SJCRH30 (cell line): ENCODE data around the gene SAMD9. TPM values are rescaled to one million over a fixed set of nuclear protein-coding genes. Genes with fewer than 3 reads are reported as not detected.
A peak's percentile ranks its signal among the peaks of the same experiment; 100 is the strongest.
"Not testable (repeated sequence)": the region's sequence is repeated elsewhere in the genome, so short reads cannot be mapped to it uniquely, and the experiment has no call there.

Source experiments
- DNase-seq, 2 experiments: peaks; one replicate each; pipeline ENCODE4 v3.0.0-alpha.2; 2015 to 2020
- H3K27ac ChIP-seq: fragments of 250-450 bp; sonication (Bioruptor Pico); 2 replicates; pipeline ENCODE4 v1.5.1; 2020; ENCODE audit warnings: mild to moderate bottlenecking, moderate library complexity
- H3K27me3 ChIP-seq: fragments of 250-450 bp; sonication (Bioruptor Pico); 2 replicates; pipeline ENCODE4 v1.5.1; 2020; ENCODE audit warnings: mild to moderate bottlenecking, moderate library complexity
- H3K36me3 ChIP-seq: fragments of 250-450 bp; sonication (Bioruptor Pico); 2 replicates; pipeline ENCODE4 v1.5.1; 2020; ENCODE audit warnings: mild to moderate bottlenecking, moderate library complexity
- H3K4me1 ChIP-seq: fragments of 250-450 bp; sonication (Bioruptor Pico); 2 replicates; pipeline ENCODE4 v1.5.1; 2020; ENCODE audit warnings: mild to moderate bottlenecking, moderate library complexity
- H3K4me3 ChIP-seq: fragments of 250-450 bp; sonication (Bioruptor Pico); 2 replicates; pipeline ENCODE4 v1.5.1; 2020; ENCODE audit warnings: mild to moderate bottlenecking, moderate library complexity
- H3K9me3 ChIP-seq: fragments of 250-450 bp; sonication (Bioruptor Pico); replicated peaks from 2 replicates; pipeline ENCODE4 v1.5.1; 2020; ENCODE audit warnings: mild to moderate bottlenecking, moderate library complexity
- total RNA-seq: library from RNA; depleted of rRNA; stranded (reverse); fragments of >200 nt; shearing (Covaris generic); gene quantifications from 2 replicates; pipeline ENCODE4 v1.2.3, GENCODE V29; 2014

Gene SAMD9
- total RNA-seq, 1 experiment from 2014 or later = 6.0 TPM

DNA sequence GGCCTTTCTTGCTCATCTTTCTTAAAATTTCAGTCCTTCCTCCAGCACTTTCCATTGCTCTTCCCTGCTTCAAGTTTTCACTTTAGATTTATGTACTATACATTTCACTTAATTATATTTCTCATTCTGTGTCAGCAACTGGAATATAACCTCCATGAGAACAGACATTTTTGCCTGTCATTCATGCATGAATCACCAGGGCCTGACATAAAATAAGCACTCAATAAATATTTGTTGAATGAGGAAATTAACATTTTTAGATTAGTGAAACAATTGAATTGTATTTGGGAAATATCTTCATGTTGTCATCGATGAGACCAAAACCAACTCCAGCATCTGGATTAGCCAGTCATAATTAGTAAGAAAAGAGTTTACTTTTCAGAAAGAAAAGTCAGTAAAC, 24.3 kb upstream of the SAMD9 start:
- DNase-seq = no peak
- Histone ChIP-seq H3K27me3 (no peaks in the 10 kb centered on the region), H3K4me1 (no peaks in the 10 kb centered on the region), H3K9me3 (no peaks in the 10 kb centered on the region), H3K36me3 (no peaks in the 10 kb centered on the region), H3K4me3 (no peak overlapping the region), H3K27ac (no peak overlapping the region)

DNA sequence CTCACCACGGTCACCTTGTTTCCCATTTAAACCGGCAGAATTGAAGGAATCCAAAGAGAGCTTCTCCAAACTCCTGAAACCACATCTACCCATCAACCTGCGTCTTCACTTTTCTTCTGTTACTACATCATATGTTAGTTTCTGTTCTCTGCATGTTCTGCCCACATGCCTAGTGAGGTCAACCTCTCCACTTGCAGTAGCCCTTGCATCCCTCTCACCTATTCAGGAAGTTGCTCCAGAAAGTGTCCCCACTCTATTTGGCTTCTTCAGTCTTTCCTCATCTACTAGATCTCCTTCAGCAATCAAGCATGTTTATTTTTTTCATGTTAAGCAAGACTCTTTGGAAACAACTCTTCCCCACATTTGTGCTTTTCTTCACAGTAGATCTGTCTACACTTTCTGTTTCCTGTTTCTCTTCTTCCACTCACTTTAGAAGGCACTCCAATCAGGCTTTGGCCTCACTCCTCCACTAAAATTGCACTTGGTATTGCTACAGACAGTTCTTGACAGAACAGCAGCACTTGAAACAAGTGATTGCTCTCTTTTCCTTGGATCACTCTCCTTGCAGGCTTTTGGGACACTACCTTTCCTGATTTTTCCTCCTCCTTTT, 22.9 kb upstream of the SAMD9 start:
- Histone ChIP-seq H3K36me3 (no peaks in the 10 kb centered on the region), H3K9me3 (no peaks in the 10 kb centered on the region), H3K27ac (no peak overlapping the region), H3K4me1 (no peaks in the 10 kb centered on the region), H3K27me3 (no peaks in the 10 kb centered on the region), H3K4me3 (no peak overlapping the region)
- DNase-seq = no peak

DNA sequence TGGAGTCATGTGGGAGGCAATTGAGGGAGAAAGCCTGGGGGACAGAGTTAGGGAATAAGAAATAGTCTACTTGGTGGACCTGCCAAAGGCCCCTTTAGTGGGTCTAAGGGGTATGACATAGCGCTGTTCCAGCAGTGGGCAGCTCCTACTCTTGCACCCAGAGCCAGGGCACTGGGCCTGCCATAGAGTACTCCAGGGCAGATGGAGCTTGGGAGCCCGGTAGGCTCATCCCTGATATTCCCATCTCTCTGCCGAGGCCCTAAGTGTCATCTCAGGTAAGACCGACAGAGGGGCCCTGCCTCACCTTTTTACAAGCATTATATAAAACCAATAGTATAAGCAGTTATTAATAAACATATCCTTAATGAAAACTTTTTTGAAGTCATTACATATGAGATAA, 20.8 kb upstream of the SAMD9 start:
- H3K27me3 ChIP-seq = no peaks in the 10 kb centered on the region
- H3K4me1 ChIP-seq = no peaks in the 10 kb centered on the region
- H3K27ac ChIP-seq = no peak overlapping the region
- DNase-seq = no peak
- H3K4me3 ChIP-seq = no peak overlapping the region
- H3K36me3 ChIP-seq = no peaks in the 10 kb centered on the region
- H3K9me3 ChIP-seq = no peaks in the 10 kb centered on the region

DNA sequence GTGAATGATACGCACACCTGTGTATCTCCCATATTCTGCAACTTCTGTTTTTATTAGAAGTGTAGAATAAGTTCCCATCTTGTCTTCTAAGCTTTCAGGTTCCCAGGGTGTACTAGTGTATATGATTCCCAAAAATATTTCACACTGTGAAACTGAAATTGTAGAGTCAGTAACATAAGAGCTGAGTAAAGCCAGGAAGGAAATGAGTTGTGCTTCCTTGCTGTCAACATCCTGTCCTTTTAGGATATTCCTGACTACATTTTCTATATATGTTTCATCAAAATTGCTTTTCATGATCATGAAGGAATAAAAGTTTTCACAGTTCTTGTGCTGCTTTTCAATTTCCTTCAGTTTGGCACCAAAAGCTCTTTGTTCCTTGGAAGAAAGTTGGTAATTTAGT, 15.2 kb upstream of the SAMD9 start:
- Histone ChIP-seq H3K27me3 (no peaks in the 10 kb centered on the region), H3K4me1 (no peaks in the 10 kb centered on the region), H3K4me3 (no peak overlapping the region), H3K36me3 (no peaks in the 10 kb centered on the region), H3K9me3 (no peaks in the 10 kb centered on the region), H3K27ac (no peak overlapping the region)
- DNase-seq = no peak

DNA sequence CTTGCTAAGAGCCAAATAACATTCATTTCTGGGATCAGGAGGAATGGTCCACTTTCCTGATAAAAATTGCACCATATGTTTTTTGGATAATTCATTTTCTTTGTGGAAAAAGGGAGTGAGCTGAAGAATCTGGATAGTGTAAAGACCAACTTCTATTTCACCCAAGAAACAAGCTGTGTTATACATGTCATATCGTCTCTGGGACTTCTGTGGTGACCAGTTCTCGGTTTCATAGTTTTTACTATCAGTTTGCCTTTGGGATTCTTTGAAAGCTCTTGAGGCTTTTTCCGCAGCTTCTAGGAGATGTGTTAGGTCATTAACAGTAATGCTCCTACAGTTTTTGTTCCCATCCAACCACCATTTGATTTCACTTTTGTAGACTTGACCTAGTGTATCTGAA, 14.4 kb upstream of the SAMD9 start:
- H3K9me3 ChIP-seq = peaks cover 5% of the 10 kb centered on the region
- H3K4me3 ChIP-seq = no peak overlapping the region
- no peaks in the 10 kb centered on the region for H3K36me3 ChIP-seq

DNA sequence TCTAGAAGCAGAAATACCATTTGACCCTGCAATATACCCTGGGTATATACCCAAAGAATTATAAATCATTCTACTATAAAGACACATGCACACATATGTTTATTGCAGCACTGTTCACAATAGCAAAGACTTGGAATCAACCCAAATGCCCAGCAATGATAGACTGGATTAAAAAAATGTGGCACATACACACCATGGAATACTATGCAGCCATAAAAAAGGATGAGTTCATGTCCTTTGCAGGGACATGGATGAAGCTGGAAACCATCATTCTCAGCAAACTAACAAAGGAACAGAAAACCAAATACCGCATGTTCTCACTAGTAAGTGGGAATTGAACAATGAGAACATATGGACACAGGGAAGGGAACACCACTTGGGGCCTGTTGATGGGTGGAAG, 9.2 kb upstream of the SAMD9 start:
- peaks cover 15% of the 10 kb centered on the region for H3K9me3 ChIP-seq
- not testable (repeated sequence) for H3K4me1 ChIP-seq, DNase-seq, H3K27ac ChIP-seq, H3K36me3 ChIP-seq, H3K4me3 ChIP-seq, H3K27me3 ChIP-seq

More for the DNA sequence above, 14.4 kb upstream of the SAMD9 start:
- Histone ChIP-seq H3K27ac (no peak overlapping the region), H3K27me3 (no peaks in the 10 kb centered on the region), H3K4me1 (no peaks in the 10 kb centered on the region)
- no peak for DNase-seq

DNA sequence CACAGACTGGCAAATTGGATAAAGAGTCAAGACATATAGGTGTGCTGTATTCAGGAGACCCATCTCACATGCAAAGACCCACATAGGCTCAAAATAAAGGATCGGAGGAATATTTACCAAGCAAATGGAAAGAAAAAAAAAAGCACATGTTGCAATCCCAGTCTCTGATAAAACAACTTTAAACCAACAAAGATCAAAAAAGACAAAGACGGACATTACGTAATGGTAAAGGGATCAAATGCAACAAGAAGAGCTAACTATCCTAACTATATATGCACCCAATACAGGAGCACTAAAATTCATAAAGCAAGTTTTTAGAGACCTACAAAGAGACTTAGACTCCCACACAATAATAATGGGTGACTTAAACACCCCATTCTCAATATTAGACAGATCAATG, 5.8 kb upstream of the SAMD9 start:
- H3K4me1 ChIP-seq, H3K36me3 ChIP-seq, H3K27me3 ChIP-seq, DNase-seq, H3K27ac ChIP-seq, H3K4me3 ChIP-seq: not testable (repeated sequence)
- H3K9me3 ChIP-seq = peaks cover 15% of the 10 kb centered on the region

DNA sequence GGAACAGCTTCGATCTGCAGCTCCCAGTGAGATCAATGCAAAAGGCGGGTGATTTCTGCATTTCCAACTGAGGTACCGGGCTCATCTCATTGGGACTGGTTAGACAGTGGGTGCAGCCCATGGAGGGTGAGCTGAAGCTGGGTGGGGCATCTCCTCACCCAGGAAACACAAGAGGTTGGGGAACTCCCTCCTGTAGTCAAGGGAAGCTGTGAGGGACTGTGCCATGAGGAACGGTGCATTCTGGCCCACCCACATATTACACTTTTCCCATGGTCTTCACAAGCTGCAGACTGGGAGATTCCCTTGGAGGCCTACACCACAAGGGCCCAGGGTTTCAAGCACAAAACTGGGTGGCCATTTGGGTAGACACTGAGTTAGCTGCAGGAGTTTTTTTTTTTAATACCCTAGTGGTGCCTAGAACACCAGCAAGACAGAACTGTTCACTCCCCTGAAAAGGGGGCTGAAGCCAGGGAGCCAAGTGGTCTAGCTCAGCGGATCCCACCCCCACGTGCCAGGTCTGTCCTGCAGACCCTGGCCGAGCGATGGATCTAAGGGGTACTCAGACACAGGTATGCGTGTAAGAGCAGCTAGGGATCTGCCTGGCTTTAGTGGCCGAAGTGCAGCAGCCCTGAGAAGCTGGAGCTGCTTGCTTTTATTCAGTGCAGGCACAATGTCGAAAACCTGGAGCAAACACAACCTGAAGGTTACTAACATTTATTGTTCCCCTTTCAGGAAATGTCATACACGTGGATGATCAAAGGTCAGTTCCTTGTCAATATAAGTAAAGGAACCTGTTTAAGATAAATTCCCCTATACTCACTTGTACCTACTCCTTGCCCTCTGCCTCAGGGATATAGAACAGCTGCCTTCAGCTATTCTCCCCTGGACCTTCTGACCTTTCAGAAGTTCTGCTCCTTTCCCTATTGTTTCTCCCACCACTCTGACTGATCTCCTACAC, 3.1 kb upstream of the SAMD9 start:
- no peaks in the 10 kb centered on the region for H3K36me3 ChIP-seq
- DNase-seq = no peak
- no peaks in the 10 kb centered on the region for H3K9me3 ChIP-seq
- H3K27ac ChIP-seq = no peak overlapping the region
- peaks cover 3% of the 10 kb centered on the region; the same call in 1 of the 2 replicates for H3K4me1 ChIP-seq
- H3K27me3 ChIP-seq = no peaks in the 10 kb centered on the region
- H3K4me3 ChIP-seq = no peak overlapping the region

DNA sequence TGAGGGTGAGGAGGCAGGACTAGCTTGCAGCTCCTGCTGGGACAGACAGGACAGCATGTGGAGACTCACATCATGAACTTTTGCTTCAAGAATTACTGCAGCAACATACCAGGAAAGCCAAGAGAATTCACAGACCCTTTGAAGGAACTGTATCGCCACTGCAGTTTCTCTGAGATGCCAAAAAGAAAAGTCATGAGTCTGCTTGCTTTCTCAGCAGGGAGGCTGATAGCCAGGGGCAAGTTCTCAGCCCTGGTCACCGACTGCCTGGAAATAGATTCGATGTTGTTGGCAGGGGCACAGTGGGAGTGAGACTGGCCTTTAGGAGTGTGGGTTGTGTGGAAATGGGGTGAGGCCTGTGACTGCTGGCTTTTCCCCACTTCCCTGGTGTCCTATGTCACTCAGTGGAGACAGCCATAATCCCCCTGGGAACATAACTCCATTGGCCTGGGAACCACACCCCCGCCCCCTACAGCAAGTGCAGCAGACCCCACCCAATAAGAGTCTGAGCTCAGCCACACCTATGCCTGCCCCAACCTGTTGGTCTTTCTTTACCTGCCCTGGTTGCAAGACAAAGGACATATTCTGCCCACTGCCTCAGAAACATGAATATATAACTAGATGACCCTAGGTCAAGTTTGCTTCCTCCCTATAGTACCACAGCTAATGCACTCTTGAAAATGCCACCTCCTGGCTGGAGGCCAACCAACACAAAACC, 1.6 kb upstream of the SAMD9 start:
- Histone ChIP-seq H3K9me3 (no peaks in the 10 kb centered on the region), H3K4me3 (no peak overlapping the region), H3K27me3 (no peaks in the 10 kb centered on the region), H3K27ac (no peak overlapping the region), H3K36me3 (no peaks in the 10 kb centered on the region), H3K4me1 (peaks cover 3% of the 10 kb centered on the region; the same call in 1 of the 2 replicates)
- DNase-seq = no peak

DNA sequence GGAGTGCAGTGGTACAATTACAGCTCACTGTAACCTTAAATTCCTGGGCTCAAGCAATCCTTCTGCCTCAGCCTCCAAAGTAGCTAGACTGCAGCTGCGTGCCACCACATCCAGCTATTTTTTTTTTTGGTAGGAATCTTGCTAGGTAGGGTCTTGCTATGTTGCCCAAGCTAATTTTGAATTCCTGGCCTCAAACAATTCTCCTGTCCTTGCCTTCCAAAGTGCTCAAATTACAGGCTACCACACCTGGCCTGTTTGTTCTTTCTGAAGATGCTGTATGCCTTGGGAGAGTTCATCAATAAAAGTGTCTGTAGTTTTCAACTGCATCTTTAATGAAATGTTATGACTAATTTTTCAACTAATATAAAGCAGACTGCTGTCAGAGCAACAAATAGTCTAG, 452 bp downstream of the SAMD9 start:
- no peaks in the 10 kb centered on the region for H3K36me3 ChIP-seq
- H3K4me3 ChIP-seq = peak overlapping the region; percentile 57
- peaks cover 3% of the 10 kb centered on the region; the same call in 1 of the 2 replicates for H3K4me1 ChIP-seq
- no peak for DNase-seq
- H3K27ac ChIP-seq = no peak overlapping the region
- H3K27me3 ChIP-seq = no peaks in the 10 kb centered on the region
- H3K9me3 ChIP-seq = no peaks in the 10 kb centered on the region

DNA sequence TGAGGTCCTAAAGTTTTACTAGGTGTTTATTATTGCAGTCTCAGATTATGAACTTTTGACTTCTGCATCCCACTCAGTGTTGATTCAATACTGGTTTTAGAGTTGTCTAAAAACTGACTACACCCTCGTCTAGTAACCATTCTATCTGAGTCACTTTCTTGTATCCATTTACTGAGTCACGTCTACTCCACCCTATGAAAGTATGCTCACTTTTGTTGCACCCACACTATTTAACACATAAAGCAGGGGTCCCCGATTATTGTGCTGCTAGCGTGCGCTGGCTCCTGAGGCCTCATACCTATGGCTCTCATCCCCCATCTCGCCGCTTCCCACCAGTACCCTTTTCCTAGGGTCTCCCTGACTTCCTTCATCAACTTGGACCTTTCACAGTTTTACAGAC, 2.0 kb downstream of the SAMD9 start:
- no peak overlapping the region for H3K27ac ChIP-seq
- no peak for DNase-seq
- no peak overlapping the region for H3K4me3 ChIP-seq
- no peaks in the 10 kb centered on the region for H3K27me3 ChIP-seq
- peaks cover 3% of the 10 kb centered on the region; the same call in 1 of the 2 replicates for H3K4me1 ChIP-seq
- no peaks in the 10 kb centered on the region for H3K36me3 ChIP-seq
- 0 out of 2 replicates have a peak, but pooled peaks cover 2% of the 10 kb centered on the region for H3K9me3 ChIP-seq

DNA sequence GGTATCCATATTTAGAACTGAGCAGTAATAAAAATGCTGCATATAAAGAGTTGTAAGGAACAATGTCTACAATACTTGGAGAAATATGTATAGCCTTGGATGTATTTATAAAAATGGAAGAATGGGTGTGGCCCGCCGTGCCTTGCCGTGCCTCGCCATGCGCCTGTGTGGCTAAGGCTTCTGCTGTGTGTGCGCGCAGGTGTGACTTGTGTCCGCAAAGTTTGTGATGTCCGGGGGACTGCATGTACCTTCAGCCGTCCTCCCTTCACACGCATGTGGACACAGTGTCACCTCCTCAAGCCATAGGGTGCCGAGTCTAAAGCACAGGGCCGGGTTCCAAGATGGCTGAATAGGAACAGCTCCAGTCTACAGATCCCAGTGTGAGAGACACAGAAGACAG, 9.8 kb downstream of the SAMD9 start:
- no peak overlapping the region for H3K27ac ChIP-seq
- no peak overlapping the region for H3K4me3 ChIP-seq
- no peaks in the 10 kb centered on the region for H3K36me3 ChIP-seq
- DNase-seq = no peak
- H3K27me3 ChIP-seq = no peaks in the 10 kb centered on the region
- H3K4me1 ChIP-seq = no peaks in the 10 kb centered on the region
- H3K9me3 ChIP-seq = 0 out of 2 replicates have a peak, but pooled peaks cover 2% of the 10 kb centered on the region

DNA sequence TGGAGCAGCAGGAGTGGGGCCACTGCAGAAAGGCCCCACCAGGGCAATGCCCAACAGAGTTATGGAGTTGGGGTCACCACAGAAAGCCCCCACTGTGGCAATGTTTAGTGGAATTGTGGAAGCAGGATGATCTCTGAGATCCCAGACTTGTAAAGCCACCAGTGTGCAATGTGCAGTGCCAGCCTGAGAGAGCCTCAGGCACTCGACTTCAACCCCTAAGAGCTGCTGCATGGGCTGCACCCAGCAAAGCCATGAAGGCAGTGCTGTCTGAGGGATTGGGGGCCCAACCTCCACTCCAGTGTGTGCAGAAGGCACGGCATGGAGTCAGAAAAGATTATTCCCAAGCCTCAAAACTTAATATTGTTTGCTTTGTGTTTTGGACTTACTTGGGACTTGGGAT, 20.4 kb downstream of the SAMD9 start:
- H3K36me3 ChIP-seq = no peaks in the 10 kb centered on the region
- H3K27ac ChIP-seq = no peak overlapping the region
- H3K4me1 ChIP-seq = no peaks in the 10 kb centered on the region
- no peaks in the 10 kb centered on the region for H3K27me3 ChIP-seq
- no peak overlapping the region for H3K4me3 ChIP-seq
- peaks cover 8% of the 10 kb centered on the region; the same call in 1 of the 2 replicates for H3K9me3 ChIP-seq
- no peak for DNase-seq

DNA sequence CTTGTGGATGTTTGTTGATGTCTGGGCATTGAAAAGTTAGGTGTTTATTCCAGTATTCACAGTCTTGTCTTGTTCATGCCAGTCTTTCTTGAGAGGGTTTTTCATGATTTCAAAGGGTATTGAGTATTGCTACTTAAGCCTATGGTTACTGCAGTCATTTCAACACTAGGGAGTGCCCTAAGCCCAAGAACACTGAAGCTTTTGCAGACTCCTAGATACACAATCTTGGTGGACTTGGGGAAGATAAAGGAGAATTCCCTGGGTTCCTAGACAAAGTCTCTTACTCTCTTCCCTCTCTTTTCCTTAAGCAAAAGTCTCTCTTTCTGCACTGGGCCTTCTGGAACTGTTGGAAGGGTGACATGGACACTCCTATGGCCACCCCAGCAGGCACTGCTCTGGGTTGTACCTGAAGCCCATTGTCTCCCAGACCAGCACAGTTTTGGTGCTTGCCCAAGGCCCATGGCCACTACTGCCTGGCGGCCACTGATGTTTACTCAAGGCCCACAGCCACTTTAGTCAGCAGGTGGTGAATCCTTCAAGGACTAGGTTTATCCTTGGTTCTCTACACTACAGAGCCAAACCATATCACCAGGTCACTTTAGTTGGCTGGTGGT, 24.9 kb downstream of the SAMD9 start:
- Histone ChIP-seq H3K27ac (no peak overlapping the region), H3K4me1 (no peaks in the 10 kb centered on the region), H3K4me3 (no peak overlapping the region), H3K27me3 (no peaks in the 10 kb centered on the region), H3K36me3 (no peaks in the 10 kb centered on the region), H3K9me3 (peaks cover 8% of the 10 kb centered on the region; the same call in 1 of the 2 replicates)
- peak in 1 of 2 experiments; percentile 12 for DNase-seq
